Measurements from ENCODE around the gene WDR45B. TPM values are rescaled to one million over a fixed set of nuclear protein-coding genes. Genes with fewer than 3 reads are reported as not detected.

WDR45B gene
- total RNA-seq, 2 donors from 2014 or later, result 75.3 to 79.1 TPM

DNA sequence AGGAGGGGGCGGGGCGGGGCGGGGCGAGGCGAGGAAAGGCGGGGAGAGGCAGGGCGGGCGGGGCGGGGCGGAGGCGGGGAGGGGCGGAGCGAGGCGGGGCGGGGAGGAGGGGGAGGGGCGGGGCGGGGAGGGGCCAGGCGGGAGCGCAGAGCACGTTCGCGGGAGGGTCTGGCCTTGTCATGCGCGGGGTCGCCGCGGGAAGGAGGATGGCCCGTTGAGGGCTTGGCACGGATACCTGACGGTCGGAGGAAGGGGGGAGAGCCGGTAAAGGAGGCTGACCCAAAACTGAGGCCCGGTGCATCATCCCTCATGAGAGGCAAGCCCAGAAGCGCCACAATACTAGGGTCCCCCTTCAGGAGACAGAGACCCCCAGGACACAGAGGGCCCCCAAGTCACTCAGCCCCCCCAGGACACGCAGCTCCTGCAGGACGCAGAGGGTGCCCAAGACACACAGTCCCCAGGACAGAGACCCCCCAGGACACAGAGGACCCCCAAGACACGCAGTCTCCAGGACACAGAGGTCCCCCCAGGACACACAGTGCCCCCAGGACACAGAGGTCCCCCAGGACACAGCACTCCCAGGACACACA lies 593 bp upstream of the WDR45B start:
- Mint-ChIP-seq H3K4me1 (peaks cover 4% of the 10 kb centered on the region), H3K27me3 (ENCODE audit: insufficient read depth) (peaks cover 10% of the 10 kb centered on the region), H3K27ac (no peak overlapping the region), H3K36me3 (ENCODE audit: low read depth) (peaks cover 16% of the 10 kb centered on the region), H3K4me3 (peak overlapping the region; percentile 78), H3K9me3 (no peaks in the 10 kb centered on the region)
- Histone ChIP-seq H3K9me3 (ENCODE audit: control insufficient read depth, low read length) (no peaks in the 10 kb centered on the region), H3K4me3 (ENCODE audit: low read length) (no peak overlapping the region), H3K9ac (ENCODE audit: extremely low read depth, low read length, poor library complexity, severe bottlenecking) (no peak overlapping the region), H3K27me3 (ENCODE audit: control insufficient read depth, insufficient read depth, low read length, poor library complexity, severe bottlenecking) (no peaks in the 10 kb centered on the region), H3K4me1 (ENCODE audit: control insufficient read depth, insufficient read depth, low read length) (no peaks in the 10 kb centered on the region), H3K27ac (ENCODE audit: low read depth, low read length) (peak overlapping the region; percentile 29), H3K36me3 (ENCODE audit: control insufficient read depth, insufficient read depth, low read length) (peaks cover 13% of the 10 kb centered on the region)
- TF ChIP-seq, protein P1, sequence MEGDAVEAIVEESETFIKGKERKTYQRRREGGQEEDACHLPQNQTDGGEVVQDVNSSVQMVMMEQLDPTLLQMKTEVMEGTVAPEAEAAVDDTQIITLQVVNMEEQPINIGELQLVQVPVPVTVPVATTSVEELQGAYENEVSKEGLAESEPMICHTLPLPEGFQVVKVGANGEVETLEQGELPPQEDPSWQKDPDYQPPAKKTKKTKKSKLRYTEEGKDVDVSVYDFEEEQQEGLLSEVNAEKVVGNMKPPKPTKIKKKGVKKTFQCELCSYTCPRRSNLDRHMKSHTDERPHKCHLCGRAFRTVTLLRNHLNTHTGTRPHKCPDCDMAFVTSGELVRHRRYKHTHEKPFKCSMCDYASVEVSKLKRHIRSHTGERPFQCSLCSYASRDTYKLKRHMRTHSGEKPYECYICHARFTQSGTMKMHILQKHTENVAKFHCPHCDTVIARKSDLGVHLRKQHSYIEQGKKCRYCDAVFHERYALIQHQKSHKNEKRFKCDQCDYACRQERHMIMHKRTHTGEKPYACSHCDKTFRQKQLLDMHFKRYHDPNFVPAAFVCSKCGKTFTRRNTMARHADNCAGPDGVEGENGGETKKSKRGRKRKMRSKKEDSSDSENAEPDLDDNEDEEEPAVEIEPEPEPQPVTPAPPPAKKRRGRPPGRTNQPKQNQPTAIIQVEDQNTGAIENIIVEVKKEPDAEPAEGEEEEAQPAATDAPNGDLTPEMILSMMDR (conservative IDR thresholded peaks at IDR 0.05), result no peak
- WGBS, 2 experiments (ENCODE audit: insufficient coverage in 1 of 2, insufficient read length in 1 of 2), result 0 to 16% methylated on average over 3 to 19 of the region's 37 CpGs
- no peak for DNase-seq

- peak overlapping the region; percentile 87 for H3K27ac Mint-ChIP-seq
- peaks cover 4% of the 10 kb centered on the region for H3K4me1 Mint-ChIP-seq
Measured at GRCh38 chr17:82647593-82648164, 565 bp downstream of the WDR45B start.

GRCh38 chr17:82645516-82645915 lies 2.7 kb downstream of the WDR45B start:
- Histone ChIP-seq H3K4me3 (ENCODE audit: low read length) (no peak overlapping the region), H3K36me3 (ENCODE audit: control insufficient read depth, insufficient read depth, low read length) (peaks cover 45% of the 10 kb centered on the region), H3K27ac (ENCODE audit: low read depth, low read length) (no peak overlapping the region), H3K4me1 (ENCODE audit: control insufficient read depth, insufficient read depth, low read length) (no peaks in the 10 kb centered on the region), H3K9me3 (ENCODE audit: control insufficient read depth, low read length) (no peaks in the 10 kb centered on the region), H3K9ac (ENCODE audit: extremely low read depth, low read length, poor library complexity, severe bottlenecking) (no peak overlapping the region), H3K27me3 (ENCODE audit: control insufficient read depth, insufficient read depth, low read length, poor library complexity, severe bottlenecking) (no peaks in the 10 kb centered on the region)
- no peak for DNase-seq
- peaks cover 9% of the 10 kb centered on the region for H3K27me3 Mint-ChIP-seq (ENCODE audit: insufficient read depth)
- H3K4me3 Mint-ChIP-seq, result peak overlapping the region; percentile 78
- TF ChIP-seq, protein P1 (conservative IDR thresholded peaks at IDR 0.05), result no peak
- 97 to 98% methylated on average over 3 to 4 of the region's 4 CpGs for WGBS, 2 experiments (ENCODE audit: insufficient coverage in 1 of 2, insufficient read length in 1 of 2)
- no peaks in the 10 kb centered on the region for H3K9me3 Mint-ChIP-seq
- H3K27ac Mint-ChIP-seq, result no peak overlapping the region
- H3K4me1 Mint-ChIP-seq, result peaks cover 4% of the 10 kb centered on the region
- peaks cover 44% of the 10 kb centered on the region for H3K36me3 Mint-ChIP-seq (ENCODE audit: low read depth)

More at GRCh38 chr17:82647593-82648164, 565 bp downstream of the WDR45B start:
- Histone ChIP-seq H3K27ac (ENCODE audit: low read depth, low read length) (peak overlapping the region; percentile 84), H3K9me3 (ENCODE audit: control insufficient read depth, low read length) (no peaks in the 10 kb centered on the region), H3K4me3 (ENCODE audit: low read length) (peak overlapping the region; percentile 96), H3K4me1 (ENCODE audit: control insufficient read depth, insufficient read depth, low read length) (no peaks in the 10 kb centered on the region), H3K36me3 (ENCODE audit: control insufficient read depth, insufficient read depth, low read length) (peaks cover 24% of the 10 kb centered on the region), H3K27me3 (ENCODE audit: control insufficient read depth, insufficient read depth, low read length, poor library complexity, severe bottlenecking) (no peaks in the 10 kb centered on the region), H3K9ac (ENCODE audit: extremely low read depth, low read length, poor library complexity, severe bottlenecking) (peak overlapping the region; percentile 80)
- Mint-ChIP-seq H3K4me3 (peak overlapping the region; percentile 78), H3K27me3 (ENCODE audit: insufficient read depth) (peaks cover 10% of the 10 kb centered on the region), H3K36me3 (ENCODE audit: low read depth) (peaks cover 25% of the 10 kb centered on the region), H3K9me3 (no peaks in the 10 kb centered on the region)
- TF ChIP-seq, protein P1 (conservative IDR thresholded peaks at IDR 0.05), result peak; percentile 31
- 0% methylated on average over 11 to 54 of the region's 54 CpGs for WGBS, 2 experiments (ENCODE audit: insufficient coverage in 1 of 2, insufficient read length in 1 of 2)
- DNase-seq, result peak; percentile 75
